DMS 273 treated with DMSO at 0.1 percent for 48 hours (cell line): ENCODE results near the gene GIMAP6.
"Not testable (repeated sequence)": the region's sequence is repeated elsewhere in the genome, so short reads cannot be mapped to it uniquely, and the experiment has no call there.

Source experiments
- DNase-seq: peaks from one replicate; lab custom pipeline; 2025; lab: John Stamatoyannopoulos, UW

The GIMAP6 gene

DNA sequence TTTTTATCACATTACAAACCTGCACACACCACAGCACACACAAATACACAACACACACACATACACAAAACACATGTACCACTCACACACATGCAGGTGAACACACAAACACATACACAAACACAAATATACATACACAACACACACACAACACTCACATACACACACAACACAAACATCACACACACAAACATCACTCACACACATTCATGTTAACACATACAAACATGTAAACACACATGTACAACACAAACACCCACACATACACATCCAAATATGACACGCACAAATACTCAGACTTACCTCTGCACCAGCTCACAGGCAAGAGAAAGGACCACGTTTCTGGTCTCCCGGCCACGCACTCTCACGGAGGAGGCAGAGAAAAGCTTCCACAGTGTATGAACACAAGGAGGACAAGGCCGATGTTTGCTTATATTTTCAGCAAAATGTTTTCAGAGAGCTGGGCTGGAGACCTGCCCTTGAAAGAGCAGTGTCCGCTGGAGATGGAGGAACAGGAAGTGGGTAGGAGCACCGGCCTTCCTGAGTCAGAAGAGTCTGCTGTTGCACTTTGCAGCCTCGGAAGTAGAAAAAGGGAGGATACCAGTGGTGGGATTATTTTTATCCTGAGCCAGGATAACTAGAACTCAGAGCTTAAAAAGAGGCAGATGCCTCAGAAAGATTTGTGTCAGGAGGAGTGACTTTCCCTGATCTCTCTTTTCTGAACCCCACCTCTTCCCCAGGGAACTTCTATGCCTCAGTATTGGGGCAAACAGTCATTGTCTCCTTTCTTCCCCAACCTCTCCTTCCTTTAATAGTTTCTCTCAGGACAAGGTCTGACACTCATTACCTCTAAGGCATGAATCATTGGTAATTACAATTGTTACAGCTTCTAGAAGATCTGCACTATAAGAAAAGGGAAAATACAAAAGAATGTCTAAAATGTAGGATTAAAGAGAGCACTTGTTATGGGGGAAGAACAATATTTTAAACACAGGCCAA is at the start of gene GIMAP6:
TSS of gene GIMAP6 (minus strand) at position 520 of the 999 bp plus-strand sequence. CDS start 2,243 bp downstream, outside the sequence.
- DNase-seq: no peak

DNA sequence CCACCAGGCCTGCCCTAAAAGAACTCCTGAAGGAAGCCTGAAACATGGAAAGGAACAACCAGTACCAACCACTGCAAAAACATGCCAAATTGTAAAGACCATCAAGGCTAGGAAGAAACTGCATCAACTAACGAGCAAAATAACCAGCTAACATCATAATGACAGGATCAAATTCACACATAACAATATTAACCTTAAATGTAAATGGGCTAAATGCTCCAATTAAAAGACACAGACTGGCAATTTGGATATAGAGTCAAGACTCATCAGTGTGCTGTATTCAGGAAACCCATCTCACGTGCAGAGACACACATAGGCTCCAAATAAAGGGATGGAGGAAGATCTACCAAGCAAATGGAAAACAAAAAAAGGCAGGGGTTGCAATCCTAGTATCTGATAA is 48.2 kb upstream of the GIMAP6 start:
- DNase-seq: not testable (repeated sequence)

- DNase-seq: not testable (repeated sequence)
Measured at GRCh38 chr7:150678601-150679000, 46.4 kb upstream of the GIMAP6 start.

DNA sequence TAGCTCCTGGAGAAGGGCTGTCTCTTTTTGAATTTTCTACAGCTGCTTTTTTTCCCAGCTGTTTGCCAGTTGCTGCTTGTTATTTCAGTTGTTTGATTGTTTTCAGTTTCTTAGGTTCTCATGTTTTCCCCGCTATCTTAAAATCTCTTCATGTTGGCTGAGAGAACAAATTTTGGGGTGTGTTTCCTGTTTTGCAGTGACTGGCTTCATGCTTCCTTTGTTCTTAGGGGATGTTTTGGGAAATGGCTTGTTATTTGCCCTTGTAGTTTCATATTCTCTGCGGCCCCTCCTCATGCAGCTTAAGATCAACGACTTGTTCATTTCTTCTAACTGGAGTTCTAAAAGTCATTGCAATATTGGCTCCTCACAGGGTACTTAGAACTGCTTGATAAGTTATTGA is 44.7 kb upstream of the GIMAP6 start:
- not testable (repeated sequence) for DNase-seq

DNA sequence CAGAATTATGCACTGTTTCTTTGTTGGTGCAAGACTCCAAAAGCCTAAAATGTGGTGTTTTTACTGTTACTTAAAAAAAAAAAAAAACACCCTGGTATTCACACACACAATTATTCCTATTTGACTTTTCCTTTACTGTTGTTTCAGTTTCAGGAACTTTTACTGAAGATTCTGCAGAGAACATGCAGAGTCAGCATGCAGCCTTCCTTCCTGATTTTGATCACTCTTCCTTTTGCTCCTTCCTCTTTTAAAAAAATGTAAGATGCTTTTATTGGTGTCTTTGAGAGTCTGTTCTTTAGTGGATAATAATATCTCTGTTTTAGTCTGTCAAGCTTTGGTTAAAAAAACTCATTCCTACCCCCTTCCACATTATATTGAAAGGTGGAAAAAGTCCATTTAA is 44.1 kb upstream of the GIMAP6 start:
- not testable (repeated sequence) for DNase-seq

DNA sequence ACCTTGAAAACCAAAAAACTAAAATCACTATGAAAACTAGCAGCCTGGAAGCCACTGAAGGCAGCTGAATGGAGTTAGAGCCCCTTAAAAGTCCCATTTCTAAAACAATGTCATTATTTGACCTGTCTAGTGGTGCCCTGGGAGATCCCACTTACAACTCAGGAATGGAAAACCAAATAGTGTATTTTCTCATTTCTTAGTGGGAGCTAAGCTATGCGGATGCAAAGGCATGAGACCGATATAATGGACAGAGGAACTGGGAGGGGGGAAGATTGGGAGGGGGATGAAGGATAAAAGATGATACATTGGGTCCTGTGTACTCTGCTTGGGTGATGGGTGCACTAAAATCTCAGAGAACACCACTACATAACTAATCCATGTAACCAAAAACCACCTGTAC is 43.5 kb upstream of the GIMAP6 start:
- DNase-seq: no peak

GRCh38 chr7:150671798-150672585 is 39.8 kb upstream of the GIMAP6 start:
- not testable (repeated sequence) for DNase-seq

DNA sequence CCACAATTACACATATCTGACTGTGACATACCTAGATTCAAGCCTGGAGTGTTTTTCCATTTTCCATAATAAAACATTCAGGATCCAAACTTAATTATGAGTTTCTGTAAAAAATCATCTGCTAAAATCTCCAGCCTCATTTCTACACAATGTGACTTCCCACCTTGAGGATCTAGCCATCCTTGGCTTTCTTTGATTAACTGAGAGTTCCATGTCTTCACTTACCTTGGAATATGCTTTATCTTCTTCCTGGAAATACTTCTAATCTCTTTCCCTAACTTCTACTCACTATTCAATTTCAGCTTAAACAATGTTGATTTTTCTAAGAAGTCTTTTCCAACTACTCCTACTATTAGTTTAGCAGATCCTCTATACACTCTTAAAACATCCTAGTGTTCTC is 36.8 kb upstream of the GIMAP6 start:
- DNase-seq: no peak

GRCh38 chr7:150668472-150668911 is 36.3 kb upstream of the GIMAP6 start:
- no peak for DNase-seq

GRCh38 chr7:150666412-150666811 is 34.2 kb upstream of the GIMAP6 start:
- no peak for DNase-seq

DNA sequence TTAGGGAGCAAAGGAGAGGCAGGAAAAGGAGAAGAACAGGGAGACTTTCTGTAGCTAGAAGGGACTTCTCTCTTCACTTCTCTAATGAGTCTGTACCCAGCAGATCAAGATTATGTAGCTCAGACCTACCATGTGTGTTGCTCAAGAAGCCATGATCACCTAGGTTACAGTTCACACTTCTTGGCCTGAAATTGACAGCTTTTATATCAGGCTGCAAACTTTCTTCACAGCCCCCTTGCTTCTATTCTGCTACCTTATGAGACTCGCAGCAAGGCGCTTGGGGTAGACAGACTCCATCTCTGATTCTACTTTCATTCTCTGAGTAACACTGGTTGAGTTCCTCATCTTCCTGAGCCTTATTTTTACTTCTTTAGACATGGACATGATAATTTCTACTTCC is 33.7 kb upstream of the GIMAP6 start:
- DNase-seq: no peak

DNA sequence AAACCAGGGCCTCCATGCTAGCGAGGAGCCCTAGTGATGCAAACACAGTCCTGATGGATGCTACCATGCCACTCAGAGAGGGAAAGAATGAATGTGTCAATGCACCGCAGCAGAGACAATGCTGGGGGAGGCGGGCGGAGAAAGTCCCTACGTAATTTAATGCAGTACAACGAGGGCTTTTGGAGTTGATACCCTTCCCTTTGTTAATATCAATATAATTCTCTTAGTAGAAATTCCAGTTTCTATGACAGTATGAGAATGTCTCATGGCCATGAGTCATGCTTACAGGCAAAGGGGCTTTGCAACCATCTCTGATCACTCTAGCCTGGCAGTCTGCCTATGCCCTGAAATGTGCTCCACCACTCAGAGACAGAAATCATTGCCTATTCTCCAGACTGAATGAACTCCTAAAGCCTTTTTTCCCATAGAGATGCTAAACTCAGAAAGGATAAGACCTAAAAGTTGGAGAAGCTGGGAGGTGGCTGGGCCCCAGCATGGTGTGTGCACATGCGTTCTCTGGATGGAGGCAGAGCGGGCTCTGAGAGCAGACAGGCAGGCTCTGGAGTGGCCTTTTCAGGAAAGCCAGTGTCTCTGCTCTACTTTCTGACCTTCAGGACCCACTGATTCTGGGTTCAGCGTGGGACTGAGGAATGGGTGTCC is 33.0 kb upstream of the GIMAP6 start:
- DNase-seq: no peak

GRCh38 chr7:150663802-150664494 is 31.8 kb upstream of the GIMAP6 start:
- no peak for DNase-seq

- DNase-seq: not testable (repeated sequence)
Measured at GRCh38 chr7:150662821-150663220, 30.6 kb upstream of the GIMAP6 start.

DNA sequence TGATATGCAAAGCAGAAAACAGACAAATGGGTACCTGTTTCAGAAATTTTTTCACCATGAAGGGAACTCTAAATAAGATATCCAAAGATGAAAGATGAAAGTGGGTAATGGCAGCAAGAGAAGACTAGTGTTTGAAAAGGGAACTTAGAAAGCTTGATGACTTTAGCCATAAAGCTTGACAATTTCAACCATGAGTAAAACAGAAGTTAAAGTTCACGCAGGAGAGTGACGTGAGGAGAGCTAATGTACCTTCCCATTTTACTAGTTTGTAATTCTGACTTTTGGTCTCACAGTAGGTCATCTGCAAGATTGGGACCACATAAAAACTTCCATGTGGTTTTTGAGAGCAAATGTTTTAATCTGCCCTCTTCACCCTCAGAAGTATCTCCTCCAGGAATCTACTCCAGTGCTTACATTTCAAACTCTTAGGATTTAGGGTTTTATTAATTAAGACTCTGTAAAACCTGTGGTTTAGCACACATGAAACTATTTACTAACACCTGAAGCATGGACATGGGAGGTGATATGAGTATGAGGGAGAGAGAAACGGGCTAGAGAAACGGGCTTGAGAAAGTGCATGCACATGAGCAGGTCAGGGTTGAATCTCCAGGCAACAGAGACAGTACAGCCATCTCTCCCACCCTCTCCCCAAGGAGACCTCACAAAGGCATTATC is 28.9 kb upstream of the GIMAP6 start:
- no peak for DNase-seq

GRCh38 chr7:150657526-150657925 is 25.3 kb upstream of the GIMAP6 start:
- DNase-seq: no peak

DNA sequence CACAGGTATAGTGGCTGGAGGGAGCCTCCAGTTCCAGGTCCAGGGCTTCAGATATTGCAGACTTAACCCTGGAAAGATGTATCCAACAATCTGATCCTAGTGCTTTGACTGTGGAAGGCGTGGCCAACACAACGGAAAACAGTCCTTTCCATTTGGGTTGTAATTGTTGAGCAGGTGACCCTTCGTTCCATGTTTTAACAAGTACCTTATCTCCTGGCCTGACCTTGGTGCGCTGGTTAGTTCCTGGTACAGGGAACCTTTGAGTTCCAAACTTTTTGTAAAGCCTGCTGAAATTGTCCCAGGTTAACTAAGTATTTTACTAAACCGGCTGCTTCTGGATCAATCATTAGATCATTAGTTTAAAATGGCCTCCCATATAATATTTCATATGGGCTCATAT is 23.9 kb upstream of the GIMAP6 start:
- DNase-seq: no peak

DNA sequence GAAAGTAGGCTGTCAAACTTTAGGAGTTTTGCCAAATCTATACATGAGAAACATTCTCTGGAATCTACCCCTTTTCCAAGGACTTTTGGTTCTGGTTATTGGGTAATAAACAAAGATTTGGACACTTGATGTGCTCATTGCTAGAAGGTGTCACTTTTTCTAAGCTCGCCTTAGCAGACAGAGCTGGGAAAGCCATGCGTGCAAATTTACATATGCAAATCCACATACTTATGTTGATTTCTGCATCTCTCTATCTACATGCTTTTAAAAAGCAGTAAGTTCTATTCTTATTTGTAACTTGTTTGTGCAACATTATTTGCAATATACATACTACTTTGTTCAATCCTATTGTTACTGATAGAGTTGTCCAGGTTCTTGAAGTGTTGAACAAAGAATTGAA is 22.5 kb upstream of the GIMAP6 start:
- DNase-seq: no peak

DNA sequence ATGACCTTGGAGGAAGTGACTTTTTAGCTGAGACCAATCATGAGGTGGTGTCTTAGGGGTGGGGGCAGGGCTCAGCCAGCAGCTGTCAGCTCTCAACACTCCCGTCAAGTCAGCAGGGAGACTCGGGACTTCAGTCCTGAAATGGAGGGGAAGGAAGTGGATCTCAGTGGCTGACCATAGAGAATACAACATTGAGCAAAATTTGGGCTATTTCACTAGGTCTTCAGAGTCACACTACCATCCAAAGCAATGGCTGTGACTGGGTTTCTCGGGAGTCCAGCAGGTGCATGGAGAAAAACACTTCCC is 16.8 kb upstream of the GIMAP6 start:
- DNase-seq: no peak

DNA sequence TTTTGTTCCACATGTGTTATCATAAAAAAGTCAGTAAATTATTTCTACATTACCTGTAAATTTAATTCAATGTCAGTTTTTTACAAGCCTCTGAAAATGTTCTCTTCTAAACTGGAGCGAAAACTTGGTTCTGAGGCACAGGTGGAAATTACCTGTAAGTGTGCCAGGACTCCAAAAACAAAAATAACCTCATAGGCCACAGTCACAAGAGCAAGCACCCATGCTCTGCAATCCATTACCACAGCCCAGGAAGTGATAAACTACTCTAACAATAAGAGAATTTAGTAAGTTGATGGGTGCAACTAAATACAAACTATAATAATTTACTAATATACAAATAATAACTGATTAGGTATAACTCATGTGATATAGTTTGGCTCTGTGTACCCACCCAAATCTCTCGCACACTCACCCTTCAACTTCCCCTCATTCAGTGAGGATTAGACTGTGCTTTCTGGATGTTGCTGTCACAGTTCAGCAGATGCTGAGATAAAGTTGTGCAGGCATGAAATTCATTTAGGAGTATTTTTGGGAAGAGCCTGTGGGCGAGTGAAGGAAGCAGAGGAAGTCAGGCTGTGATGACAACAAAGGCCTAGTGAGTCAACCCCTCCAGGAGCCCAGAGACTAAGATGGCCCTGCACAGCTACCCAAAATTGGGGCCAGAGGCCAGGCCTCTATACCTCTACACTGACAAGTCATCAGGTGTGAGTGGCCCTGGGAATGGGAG is 16.3 kb upstream of the GIMAP6 start:
- no peak for DNase-seq
